Hepatocyte (in vitro differentiated cells): ENCODE data around the gene NARS2. TPM values are rescaled to one million over a fixed set of nuclear protein-coding genes. Genes with fewer than 3 reads are reported as not detected.

Experiments used
- DNase-seq: peaks from one replicate; pipeline ENCODE4 v3.0.0-alpha.2; 2016; ENCODE audit warnings: low spot score
- H2AFZ ChIP-seq: fragments of 200-600 bp; sonication (generic); 2 replicates; pipeline ENCODE4 v1.6.0; 2016; ENCODE audit warnings: antibody characterized with exemption, mild to moderate bottlenecking
- H3K27ac ChIP-seq: fragments of 200-600 bp; sonication (generic); 2 replicates; pipeline ENCODE4 v1.5.1; 2016; ENCODE audit warnings: mild to moderate bottlenecking
- H3K27me3 ChIP-seq: fragments of 200-600 bp; sonication (generic); 2 replicates; pipeline ENCODE4 v1.6.1; 2016
- H3K36me3 ChIP-seq: fragments of 200-600 bp; sonication (generic); replicated peaks from 2 replicates; pipeline ENCODE4 v1.5.1; 2016; ENCODE audit warnings: low read depth; ENCODE audit not compliant: insufficient read depth
- H3K4me1 ChIP-seq: fragments of 200-600 bp; sonication (generic); 2 replicates; pipeline ENCODE4 v1.5.1; 2016; ENCODE audit warnings: mild to moderate bottlenecking, moderate library complexity; ENCODE audit not compliant: insufficient read depth
- H3K4me2 ChIP-seq: fragments of 200-600 bp; sonication (generic); 2 replicates; pipeline ENCODE4 v1.6.0; 2016
- H3K4me3 ChIP-seq: fragments of 200-600 bp; sonication (generic); 2 replicates; pipeline ENCODE4 v1.5.1; 2016; ENCODE audit warnings: mild to moderate bottlenecking
- H3K79me2 ChIP-seq: fragments of 200-600 bp; sonication (generic); 2 replicates; pipeline ENCODE4 v1.6.0; 2017; ENCODE audit warnings: mild to moderate bottlenecking
- H3K9me2 ChIP-seq: fragments of 200-600 bp; sonication (generic); replicated peaks from 2 replicates; pipeline ENCODE4 v1.6.0; 2017; ENCODE audit warnings: mild to moderate bottlenecking; ENCODE audit not compliant: insufficient read depth
- H3K9me3 ChIP-seq: fragments of 200-600 bp; sonication (generic); 2 replicates; pipeline ENCODE4 v1.5.1; 2016; ENCODE audit warnings: low read depth, mild to moderate bottlenecking
- H4K20me1 ChIP-seq: fragments of 200-600 bp; sonication (generic); 2 replicates; pipeline ENCODE4 v1.6.0; 2016; ENCODE audit warnings: mild to moderate bottlenecking; ENCODE audit not compliant: insufficient read depth, poor library complexity, severe bottlenecking
- CTCF ChIP-seq: fragments of 200-600 bp; sonication (generic); IDR thresholded peaks from 2 replicates; pipeline ENCODE4 v1.5.1; 2016; ENCODE audit warnings: antibody characterized with exemption, mild to moderate bottlenecking; ENCODE audit not compliant: poor library complexity
- EZH2 ChIP-seq: fragments of 200-600 bp; sonication (generic); IDR thresholded peaks from 2 replicates; pipeline ENCODE4 v1.6.1; 2016; ENCODE audit warnings: antibody characterized with exemption, mild to moderate bottlenecking, borderline replicate concordance
- EZH2phosphoT487 ChIP-seq: fragments of 200-600 bp; sonication (generic); IDR thresholded peaks from one replicate; pipeline ENCODE4 v1.6.1; 2018; ENCODE audit warnings: antibody characterized with exemption, mild to moderate bottlenecking, low read depth, moderate library complexity; ENCODE audit not compliant: unreplicated experiment, severe bottlenecking
- WGBS: methylation state at CpG from one replicate; pipeline ENCODE4 v1.1.6; 2016; ENCODE audit warnings: low lambda C conversion rate; ENCODE audit errors: missing lambda C conversion rate; 5-methylcytosine and 5-hydroxymethylcytosine counted together
- polyA plus RNA-seq: library from polyadenylated mRNA; unstranded; fragments of >200 nt; fragmentation: Nextera tagmentation; extraction: Ambion mirVana; gene quantifications from 2 replicates; pipeline ENCODE4 v1.2.1, GENCODE V29; 2016
- total RNA-seq: library from RNA; depleted of rRNA; stranded (reverse); fragments of >200 nt; gene quantifications from 2 replicates; pipeline ENCODE4 v1.2.3, GENCODE V29; 2014

Gene NARS2
- total and polyA plus RNA-seq, 2 experiments from 2014 or later, result 17.5 to 19.1 TPM

GRCh38 chr11:78426845-78427244 is 147.8 kb downstream of the NARS2 start:
- DNase-seq, result no peak
- no peak for TF ChIP-seq CTCF
- TF ChIP-seq EZH2phosphoT487, result no peak
- TF ChIP-seq EZH2, result no peak
- no peaks in the 10 kb centered on the region for H3K79me2 ChIP-seq
- H3K9me2 ChIP-seq, result no peaks in the 10 kb centered on the region
- no peaks in the 10 kb centered on the region for H3K36me3 ChIP-seq
- H4K20me1 ChIP-seq, result no peaks in the 10 kb centered on the region
- H3K9me3 ChIP-seq, result no peaks in the 10 kb centered on the region
- H2AFZ ChIP-seq, result no peak overlapping the region
- H3K4me2 ChIP-seq, result no peak overlapping the region
- H3K27me3 ChIP-seq, result no peaks in the 10 kb centered on the region
- no peaks in the 10 kb centered on the region for H3K4me1 ChIP-seq
- 96% methylated on average over 1 of the region's 1 CpG for WGBS
- no peak overlapping the region for H3K27ac ChIP-seq
- no peak overlapping the region for H3K4me3 ChIP-seq

GRCh38 chr11:78425399-78426070 is 149.1 kb downstream of the NARS2 start:
- Histone ChIP-seq H2AFZ (no peak overlapping the region), H3K27ac (peak overlapping the region; percentile 62), H3K36me3 (no peaks in the 10 kb centered on the region), H3K4me1 (no peaks in the 10 kb centered on the region), H3K79me2 (no peaks in the 10 kb centered on the region), H4K20me1 (no peaks in the 10 kb centered on the region), H3K27me3 (no peaks in the 10 kb centered on the region), H3K9me3 (no peaks in the 10 kb centered on the region), H3K4me3 (no peak overlapping the region), H3K9me2 (no peaks in the 10 kb centered on the region), H3K4me2 (no peak overlapping the region)
- WGBS, result 90% methylated on average over 4 of the region's 4 CpGs
- DNase-seq, result no peak
- TF ChIP-seq CTCF, result no peak
- TF ChIP-seq EZH2phosphoT487, result no peak
- TF ChIP-seq EZH2, result no peak

GRCh38 chr11:78424334-78425270 is 150.1 kb downstream of the NARS2 start:
- Histone ChIP-seq H3K27ac (peak overlapping the region; percentile 62), H3K79me2 (no peaks in the 10 kb centered on the region), H4K20me1 (no peaks in the 10 kb centered on the region), H3K4me3 (no peak overlapping the region), H3K4me1 (peaks cover 7% of the 10 kb centered on the region), H3K9me3 (no peaks in the 10 kb centered on the region), H3K9me2 (no peaks in the 10 kb centered on the region), H3K4me2 (peak overlapping the region; percentile 20), H3K27me3 (no peaks in the 10 kb centered on the region), H3K36me3 (no peaks in the 10 kb centered on the region), H2AFZ (no peak overlapping the region)
- WGBS, result 83% methylated on average over 7 of the region's 7 CpGs
- DNase-seq, result no peak
- TF ChIP-seq EZH2phosphoT487 (no peak), CTCF (no peak), EZH2 (no peak)
